Keratinocyte (primary cell): ENCODE results near the gene CTDSPL2.

Experiments used
- EZH2 ChIP-seq: IDR thresholded peaks from one replicate; pipeline ENCODE4 v1.6.1; 2012; ENCODE audit warnings: inconsistent platforms, mild to moderate bottlenecking, low read length, moderate library complexity
- TF ChIP-seq, protein P1 (sequence below), 3 experiments: IDR thresholded peaks in 1 of 3; conservative IDR thresholded peaks in 1 of 3; optimal IDR thresholded peaks in 1 of 3; 2 replicates in 2 of 3; 3 replicates in 1 of 3; pipeline versions ENCODE3 to v1.5.1; 2011; ENCODE audit warnings: low read length in 3 of 3, mild to moderate bottlenecking in 3 of 3, moderate library complexity in 2 of 3, control low read depth in 1 of 3, inconsistent platforms in 1 of 3; ENCODE audit not compliant: insufficient read depth in 2 of 3; ENCODE audit errors: extremely low read depth in 1 of 3

DNA sequence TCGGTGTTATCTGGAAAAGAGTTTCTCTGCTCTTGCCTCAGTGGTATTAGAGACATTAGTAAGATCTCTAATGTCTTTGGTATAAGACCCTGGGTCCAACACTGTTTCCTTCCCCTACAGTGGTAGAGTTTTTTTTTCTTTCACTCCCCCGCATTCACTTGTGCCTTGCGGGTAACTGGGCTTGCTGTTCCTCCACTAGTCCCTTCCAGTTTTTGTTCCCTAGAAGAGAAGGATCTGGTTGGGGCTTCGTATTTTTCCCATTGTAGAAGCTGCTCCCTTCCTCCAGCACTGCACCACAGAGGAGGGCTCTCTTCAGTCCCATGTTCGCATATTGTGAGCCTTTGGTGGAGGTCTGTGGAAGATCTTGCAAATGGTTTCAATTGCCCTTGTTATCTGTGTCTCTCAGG lies 13.7 kb downstream of the CTDSPL2 start:
- TF ChIP-seq, protein P1, sequence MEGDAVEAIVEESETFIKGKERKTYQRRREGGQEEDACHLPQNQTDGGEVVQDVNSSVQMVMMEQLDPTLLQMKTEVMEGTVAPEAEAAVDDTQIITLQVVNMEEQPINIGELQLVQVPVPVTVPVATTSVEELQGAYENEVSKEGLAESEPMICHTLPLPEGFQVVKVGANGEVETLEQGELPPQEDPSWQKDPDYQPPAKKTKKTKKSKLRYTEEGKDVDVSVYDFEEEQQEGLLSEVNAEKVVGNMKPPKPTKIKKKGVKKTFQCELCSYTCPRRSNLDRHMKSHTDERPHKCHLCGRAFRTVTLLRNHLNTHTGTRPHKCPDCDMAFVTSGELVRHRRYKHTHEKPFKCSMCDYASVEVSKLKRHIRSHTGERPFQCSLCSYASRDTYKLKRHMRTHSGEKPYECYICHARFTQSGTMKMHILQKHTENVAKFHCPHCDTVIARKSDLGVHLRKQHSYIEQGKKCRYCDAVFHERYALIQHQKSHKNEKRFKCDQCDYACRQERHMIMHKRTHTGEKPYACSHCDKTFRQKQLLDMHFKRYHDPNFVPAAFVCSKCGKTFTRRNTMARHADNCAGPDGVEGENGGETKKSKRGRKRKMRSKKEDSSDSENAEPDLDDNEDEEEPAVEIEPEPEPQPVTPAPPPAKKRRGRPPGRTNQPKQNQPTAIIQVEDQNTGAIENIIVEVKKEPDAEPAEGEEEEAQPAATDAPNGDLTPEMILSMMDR (optimal IDR thresholded peaks at IDR 0.05 in 1 of 3, IDR thresholded peaks at IDR 0.05 in 1 of 3, conservative IDR thresholded peaks at IDR 0.05 in 1 of 3; ENCODE audit: extremely low read depth in 1 of 3, insufficient read depth in 2 of 3, low read length in 3 of 3): no peak
- TF ChIP-seq EZH2: no peak
